ENCODE results near the gene CBX2.

The CBX2 gene

GRCh38 chr17:79738643-79739042 is 39.3 kb upstream of the CBX2 start:
- no peak for TF ChIP-seq GABPA (IDR thresholded peaks at IDR 0.05; ENCODE audit: low read depth)
- TF ChIP-seq REST (IDR thresholded peaks at IDR 0.05; ENCODE audit: insufficient replicate concordance, low read depth) = no peak
- TF ChIP-seq SPI1 (IDR thresholded peaks at IDR 0.05; ENCODE audit: borderline replicate concordance, low read depth) = no peak
- TF ChIP-seq CTCF (IDR thresholded peaks at IDR 0.05; ENCODE audit: insufficient read depth, low read length) = no peak
- TF ChIP-seq POLR2AphosphoS5 (IDR thresholded peaks at IDR 0.05; ENCODE audit: low read depth) = no peak
- no peak overlapping the region for H3K27ac ChIP-seq (replicated peaks)
- H3K27me3 ChIP-seq (ENCODE audit: insufficient read depth, poor library complexity, severe bottlenecking) = peaks cover 23% of the 10 kb centered on the region
- DNase-seq (ENCODE audit: low read depth in 1 of 2, low spot score in 1 of 2) = no peak
- no peak overlapping the region for H3K4me3 ChIP-seq (replicated peaks; ENCODE audit: insufficient read depth, low read length)

- H3K27ac ChIP-seq (replicated peaks) = no peak overlapping the region
- no peak overlapping the region for H3K4me3 ChIP-seq (replicated peaks; ENCODE audit: insufficient read depth, low read length)
- H3K27me3 ChIP-seq (ENCODE audit: insufficient read depth, poor library complexity, severe bottlenecking) = peaks cover 23% of the 10 kb centered on the region
- DNase-seq (ENCODE audit: low read depth in 1 of 2, low spot score in 1 of 2) = no peak
- TF ChIP-seq GABPA (IDR thresholded peaks at IDR 0.05; ENCODE audit: low read depth) = no peak
- no peak for TF ChIP-seq REST (IDR thresholded peaks at IDR 0.05; ENCODE audit: insufficient replicate concordance, low read depth)
Measured at GRCh38 chr17:79739148-79740062, 38.5 kb upstream of the CBX2 start.

GRCh38 chr17:79740413-79740812 is 37.5 kb upstream of the CBX2 start:
- Histone ChIP-seq H3K27me3 (ENCODE audit: insufficient read depth, poor library complexity, severe bottlenecking) (peaks cover 23% of the 10 kb centered on the region), H3K27ac (replicated peaks) (no peak overlapping the region), H3K4me3 (replicated peaks; ENCODE audit: insufficient read depth, low read length) (no peak overlapping the region)
- no peak for TF ChIP-seq SPI1 (IDR thresholded peaks at IDR 0.05; ENCODE audit: borderline replicate concordance, low read depth)
- no peak for TF ChIP-seq REST (IDR thresholded peaks at IDR 0.05; ENCODE audit: insufficient replicate concordance, low read depth)
- no peak for TF ChIP-seq GABPA (IDR thresholded peaks at IDR 0.05; ENCODE audit: low read depth)
- TF ChIP-seq POLR2AphosphoS5 (IDR thresholded peaks at IDR 0.05; ENCODE audit: low read depth) = no peak
- TF ChIP-seq CTCF (IDR thresholded peaks at IDR 0.05; ENCODE audit: insufficient read depth, low read length) = no peak
- DNase-seq (ENCODE audit: low read depth in 1 of 2, low spot score in 1 of 2) = no peak

Measured in HL-60 (cell line).